HFFc6 (cell line): ENCODE measurements around the gene MYEOV. TPM values are rescaled to one million over a fixed set of nuclear protein-coding genes. Genes with fewer than 3 reads are reported as not detected.

ENCODE experiments used
- DNase-seq: peaks from one replicate; pipeline ENCODE4 v3.0.0-alpha.2; 2018
- H3K27ac Mint-ChIP-seq: 2 replicates; pipeline ENCODE4 v1.8.0; 2020; ENCODE audit warnings: mild to moderate bottlenecking, mixed read lengths
- H3K27me3 Mint-ChIP-seq: 2 replicates; pipeline ENCODE4 v1.8.0; 2021; ENCODE audit warnings: mild to moderate bottlenecking, moderate library complexity, mixed read lengths; ENCODE audit not compliant: insufficient read depth
- H3K36me3 Mint-ChIP-seq: 2 replicates; pipeline ENCODE4 v1.8.0; 2021; ENCODE audit warnings: low read depth, mixed read lengths
- H3K4me1 Mint-ChIP-seq: 2 replicates; pipeline ENCODE4 v1.8.0; 2020; ENCODE audit warnings: low read depth, mixed read lengths
- H3K4me3 Mint-ChIP-seq: 2 replicates; pipeline ENCODE4 v1.8.0; 2020; ENCODE audit warnings: mild to moderate bottlenecking, moderate library complexity, mixed read lengths
- H3K9me3 Mint-ChIP-seq: 2 replicates; pipeline ENCODE4 v1.8.0; 2020; ENCODE audit warnings: mild to moderate bottlenecking, mixed read lengths
- CTCF ChIP-seq: fragments of 200-600 bp; sonication (generic); IDR thresholded peaks from 2 replicates; pipeline ENCODE4 v1.5.0; 2021; ENCODE audit warnings: antibody characterized with exemption, mild to moderate bottlenecking
- total RNA-seq, 6 experiments: library from RNA; stranded (reverse); fragmentation: NEBNext Ultra II Directional; extraction: Animal tissue kit (Norgen Biotek cat#: 25700); gene quantifications; 2 replicates in 1 of 6; 3 replicates in 5 of 6; pipeline ENCODE4 v1.2.3, GENCODE V29; 2021

MYEOV gene
- total RNA-seq, 6 experiments from 2014 or later: 55.5 to 93.3 (median 79.9) TPM

DNA sequence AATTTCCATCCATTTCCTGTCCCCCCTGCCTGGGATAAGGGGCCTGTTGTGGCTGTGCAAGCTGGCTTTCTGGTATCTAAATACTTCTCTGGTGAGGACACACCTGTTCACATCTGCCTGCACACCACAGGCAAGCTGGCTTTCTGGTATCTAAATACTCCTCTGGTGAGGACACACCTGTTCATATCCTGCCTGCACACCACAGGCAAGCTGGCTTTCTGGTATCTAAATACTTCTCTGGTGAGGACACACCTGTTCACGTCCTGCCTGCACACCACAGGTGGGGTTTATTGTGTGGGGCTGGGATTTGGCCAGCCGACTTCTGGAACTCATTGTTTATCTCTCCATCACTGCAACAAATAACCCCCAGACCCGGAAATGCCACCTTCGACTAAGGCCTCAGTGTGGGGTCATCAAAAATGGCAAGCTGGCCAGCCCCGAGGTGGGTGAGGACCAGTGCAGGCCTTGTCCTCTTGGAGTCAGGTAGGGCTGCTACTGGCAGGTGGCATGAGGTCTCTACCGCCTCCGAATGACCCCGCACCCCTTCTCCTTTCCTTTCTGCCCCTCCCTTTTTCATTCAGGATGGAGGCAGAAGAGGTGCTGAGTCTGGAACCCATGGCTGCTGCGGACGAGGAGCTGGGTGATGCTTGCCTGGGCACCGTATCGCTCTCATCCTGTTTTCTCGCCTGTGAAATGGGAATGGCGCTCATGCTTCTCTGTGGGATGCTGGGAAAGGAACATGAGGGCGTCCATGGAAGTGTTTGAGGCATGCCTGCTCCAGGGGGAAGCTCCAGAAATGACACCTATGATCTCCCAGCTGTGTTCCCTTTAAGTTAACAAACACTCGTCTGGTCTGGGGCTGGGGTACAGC is 43.5 kb upstream of the MYEOV start:
- Mint-ChIP-seq H3K4me1 (peaks cover 11% of the 10 kb centered on the region; the same call in 1 of the 2 replicates), H3K9me3 (peaks cover 34% of the 10 kb centered on the region), H3K4me3 (no peak overlapping the region), H3K27ac (no peak overlapping the region), H3K27me3 (peaks cover 46% of the 10 kb centered on the region), H3K36me3 (peaks cover 27% of the 10 kb centered on the region)
- no peak for TF ChIP-seq CTCF
- DNase-seq: no peak

DNA sequence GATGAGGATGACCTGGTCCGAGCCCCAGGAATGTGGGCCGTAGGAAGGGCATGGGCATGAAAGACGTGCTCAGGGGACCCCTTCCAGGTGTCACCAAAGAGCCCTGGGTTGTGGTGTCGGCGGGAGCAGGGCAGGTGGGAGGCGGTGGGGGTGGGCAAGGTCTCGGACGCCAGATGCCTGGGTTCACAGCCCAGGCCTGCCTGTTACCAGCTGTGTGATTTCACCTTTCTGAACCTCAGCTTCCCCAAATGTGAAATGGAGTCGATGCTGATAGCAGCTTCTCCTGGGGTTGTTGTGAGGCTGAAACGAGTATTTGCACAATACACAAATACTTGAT is 42.9 kb upstream of the MYEOV start:
- Mint-ChIP-seq H3K27me3 (peaks cover 42% of the 10 kb centered on the region), H3K27ac (no peak overlapping the region), H3K9me3 (peaks cover 40% of the 10 kb centered on the region), H3K4me3 (no peak overlapping the region), H3K4me1 (peaks cover 11% of the 10 kb centered on the region; the same call in 1 of the 2 replicates), H3K36me3 (peaks cover 33% of the 10 kb centered on the region)
- no peak for DNase-seq
- no peak for TF ChIP-seq CTCF

GRCh38 chr11:69251639-69252489 is 42.1 kb upstream of the MYEOV start:
- peaks cover 42% of the 10 kb centered on the region for H3K9me3 Mint-ChIP-seq
- peaks cover 41% of the 10 kb centered on the region for H3K27me3 Mint-ChIP-seq
- no peak for DNase-seq
- peaks cover 35% of the 10 kb centered on the region for H3K36me3 Mint-ChIP-seq
- H3K27ac Mint-ChIP-seq: no peak overlapping the region
- no peak overlapping the region for H3K4me3 Mint-ChIP-seq
- TF ChIP-seq CTCF: no peak
- H3K4me1 Mint-ChIP-seq: peaks cover 11% of the 10 kb centered on the region; the same call in 1 of the 2 replicates

GRCh38 chr11:69252490-69252837 is 41.5 kb upstream of the MYEOV start:
- DNase-seq: no peak
- TF ChIP-seq CTCF: no peak
- Mint-ChIP-seq H3K9me3 (peaks cover 42% of the 10 kb centered on the region), H3K27me3 (peaks cover 36% of the 10 kb centered on the region), H3K4me1 (peaks cover 11% of the 10 kb centered on the region; the same call in 1 of the 2 replicates), H3K4me3 (no peak overlapping the region), H3K27ac (no peak overlapping the region), H3K36me3 (peaks cover 35% of the 10 kb centered on the region)

GRCh38 chr11:69253028-69253427 is 40.9 kb upstream of the MYEOV start:
- H3K27ac Mint-ChIP-seq: no peak overlapping the region
- peaks cover 38% of the 10 kb centered on the region for H3K27me3 Mint-ChIP-seq
- DNase-seq: peak; percentile 76
- no peak for TF ChIP-seq CTCF
- H3K36me3 Mint-ChIP-seq: peaks cover 35% of the 10 kb centered on the region
- H3K9me3 Mint-ChIP-seq: peaks cover 42% of the 10 kb centered on the region
- H3K4me3 Mint-ChIP-seq: no peak overlapping the region
- H3K4me1 Mint-ChIP-seq: peaks cover 11% of the 10 kb centered on the region; the same call in 1 of the 2 replicates
